DOHH2 (cell line): ENCODE data around the gene ASTN1.

Experiments
- H3F3A ChIP-seq: fragments of 200-600 bp; sonication (generic), shearing (Covaris generic); 2 replicates; pipeline ENCODE4 v1.6.0; 2016; ENCODE audit warnings: antibody characterized with exemption, mild to moderate bottlenecking; ENCODE audit not compliant: control insufficient read depth, insufficient read depth
- H3K27ac ChIP-seq: fragments of 200-600 bp; sonication (generic); 2 replicates; pipeline ENCODE4 v1.5.1; 2014; ENCODE audit warnings: low read depth, mild to moderate bottlenecking, low read length, moderate library complexity
- H3K27me3 ChIP-seq: fragments of 200-600 bp; sonication (generic); 2 replicates; pipeline ENCODE4 v1.6.1; 2014; ENCODE audit warnings: mild to moderate bottlenecking, low read length, mixed read lengths; ENCODE audit not compliant: control insufficient read depth
- H3K36me3 ChIP-seq: fragments of 200-600 bp; sonication (generic); 2 replicates; pipeline ENCODE4 v1.6.1; 2014; ENCODE audit warnings: mild to moderate bottlenecking, low read length, moderate library complexity, mixed read lengths; ENCODE audit not compliant: control insufficient read depth
- H3K4me1 ChIP-seq: fragments of 200-600 bp; sonication (generic); 2 replicates; pipeline ENCODE4 v1.6.1; 2014; ENCODE audit warnings: mild to moderate bottlenecking, low read length, mixed read lengths; ENCODE audit not compliant: control insufficient read depth
- H3K4me2 ChIP-seq: fragments of 200-600 bp; sonication (generic); 2 replicates; pipeline ENCODE4 v1.6.0; 2014; ENCODE audit warnings: mild to moderate bottlenecking, low read length, moderate library complexity
- H3K4me3 ChIP-seq: fragments of 200-600 bp; sonication (generic); 2 replicates; pipeline ENCODE4 v1.5.1; 2014; ENCODE audit warnings: mild to moderate bottlenecking, low read length, mixed read lengths
- H3K79me2 ChIP-seq: fragments of 200-600 bp; sonication (generic); 2 replicates; pipeline ENCODE4 v1.6.1; 2014; ENCODE audit warnings: mild to moderate bottlenecking, low read length, mixed read lengths; ENCODE audit not compliant: control insufficient read depth
- H3K9me2 ChIP-seq: fragments of 200-600 bp; sonication (generic); replicated peaks from 2 replicates; pipeline ENCODE4 v1.6.1; 2014; ENCODE audit warnings: mild to moderate bottlenecking, low read length, mixed read lengths; ENCODE audit not compliant: control insufficient read depth
- H3K9me3 ChIP-seq: fragments of 200-600 bp; sonication (generic); 2 replicates; pipeline ENCODE4 v1.6.1; 2014; ENCODE audit warnings: antibody characterized with exemption, low read length, mixed read lengths; ENCODE audit not compliant: control insufficient read depth, insufficient read depth
- H4K20me1 ChIP-seq: fragments of 200-600 bp; sonication (generic); 2 replicates; pipeline ENCODE4 v1.6.0; 2014; ENCODE audit warnings: low read depth, mild to moderate bottlenecking, antibody characterized with exemption, low read length, moderate library complexity; ENCODE audit not compliant: control insufficient read depth, insufficient read depth
- CTCF ChIP-seq: fragments of 200-600 bp; sonication (generic); IDR thresholded peaks from one replicate; pipeline ENCODE4 v1.5.1; 2014; ENCODE audit warnings: antibody characterized with exemption, mild to moderate bottlenecking, low read depth, low read length; ENCODE audit not compliant: poor library complexity, severe bottlenecking
- EZH2phosphoT487 ChIP-seq: fragments of 200-600 bp; sonication (generic); IDR thresholded peaks from 2 replicates; pipeline ENCODE4 v1.6.1; 2017; ENCODE audit warnings: borderline replicate concordance, mild to moderate bottlenecking, antibody characterized with exemption, low read length, moderate library complexity, mixed read lengths

ASTN1 gene

GRCh38 chr1:176852124-176852523 lies 312.4 kb downstream of the ASTN1 start:
- no peaks in the 10 kb centered on the region for H3K4me1 ChIP-seq
- no peak overlapping the region for H3K4me3 ChIP-seq
- H3K9me3 ChIP-seq, result no peaks in the 10 kb centered on the region
- no peaks in the 10 kb centered on the region for H3F3A ChIP-seq
- H3K4me2 ChIP-seq, result no peak overlapping the region
- no peak for TF ChIP-seq CTCF
- TF ChIP-seq EZH2phosphoT487, result no peak
- no peaks in the 10 kb centered on the region for H3K9me2 ChIP-seq
- H3K79me2 ChIP-seq, result no peaks in the 10 kb centered on the region
- H3K27me3 ChIP-seq, result 0 out of 2 replicates have a peak, but pooled peaks cover 4% of the 10 kb centered on the region
- no peaks in the 10 kb centered on the region for H3K36me3 ChIP-seq
- H3K27ac ChIP-seq, result no peak overlapping the region
- no peaks in the 10 kb centered on the region for H4K20me1 ChIP-seq

- Histone ChIP-seq H3K9me3 (no peaks in the 10 kb centered on the region), H3K36me3 (no peaks in the 10 kb centered on the region)
- no peak for TF ChIP-seq CTCF
- no peak for TF ChIP-seq EZH2phosphoT487
These were observed 313.6 kb downstream of the ASTN1 start for GRCh38 chr1:176850871-176851270.

GRCh38 chr1:176849281-176849680 lies 315.2 kb downstream of the ASTN1 start:
- TF ChIP-seq EZH2phosphoT487 (no peak), CTCF (no peak)
- Histone ChIP-seq H3K36me3 (no peaks in the 10 kb centered on the region), H3K79me2 (no peaks in the 10 kb centered on the region), H3F3A (no peaks in the 10 kb centered on the region), H3K9me2 (no peaks in the 10 kb centered on the region), H3K9me3 (no peaks in the 10 kb centered on the region), H3K4me3 (no peak overlapping the region), H3K4me2 (no peak overlapping the region), H3K27me3 (0 out of 2 replicates have a peak, but pooled peaks cover 4% of the 10 kb centered on the region), H3K27ac (no peak overlapping the region), H4K20me1 (no peaks in the 10 kb centered on the region), H3K4me1 (no peaks in the 10 kb centered on the region)

More at GRCh38 chr1:176850871-176851270, 313.6 kb downstream of the ASTN1 start:
- no peaks in the 10 kb centered on the region for H3K9me2 ChIP-seq
- H3K27me3 ChIP-seq, result 0 out of 2 replicates have a peak, but pooled peaks cover 4% of the 10 kb centered on the region
- H3K4me1 ChIP-seq, result no peaks in the 10 kb centered on the region
- H3F3A ChIP-seq, result no peaks in the 10 kb centered on the region
- no peak overlapping the region for H3K4me3 ChIP-seq
- no peak overlapping the region for H3K27ac ChIP-seq
- H4K20me1 ChIP-seq, result no peaks in the 10 kb centered on the region
- H3K79me2 ChIP-seq, result no peaks in the 10 kb centered on the region
- H3K4me2 ChIP-seq, result no peak overlapping the region
